Activated B cell treated with CpG ODN at 0.5 μM for 24 hours (primary cell): ENCODE results near the gene CPA2. TPM values are rescaled to one million over a fixed set of nuclear protein-coding genes. Genes with fewer than 3 reads are reported as not detected.

Experiments
- ATAC-seq: fragments of 200-7000 bp; cut with Tn5 transposase; one replicate; pipeline ENCODE4 v1.10.0; 2021; ENCODE audit warnings: low read depth, mild to moderate bottlenecking, moderate library complexity
- CTCF ChIA-PET: fragments of 350-600 bp; sonication (Branson Sonifier 250); formaldehyde crosslinking; loops from one replicate; lab custom pipeline; 2021; ENCODE audit warnings: antibody characterized with exemption; lab: Charles Lee
- POLR2A ChIA-PET: fragments of 350-600 bp; sonication (Branson Sonifier 250); formaldehyde crosslinking; loops from one replicate; lab custom pipeline; 2021; ENCODE audit warnings: antibody characterized with exemption; lab: Charles Lee
- DNase-seq: peaks from one replicate; pipeline ENCODE4 v3.0.0; 2022
- H3K27ac Mint-ChIP-seq: one replicate; pipeline ENCODE4 v1.8.0; 2020; ENCODE audit warnings: mixed read lengths
- H3K27me3 Mint-ChIP-seq: one replicate; pipeline ENCODE4 v1.8.0; 2021; ENCODE audit warnings: mixed read lengths
- H3K36me3 Mint-ChIP-seq: one replicate; pipeline ENCODE4 v1.8.0; 2021; ENCODE audit warnings: low read depth, mixed read lengths
- H3K4me1 Mint-ChIP-seq: one replicate; pipeline ENCODE4 v1.8.0; 2021; ENCODE audit warnings: mixed read lengths
- H3K4me3 Mint-ChIP-seq: one replicate; pipeline ENCODE4 v1.8.0; 2020; ENCODE audit warnings: mild to moderate bottlenecking, mixed read lengths
- H3K9me3 Mint-ChIP-seq: one replicate; pipeline ENCODE4 v1.8.0; 2020; ENCODE audit warnings: mixed read lengths
- intact Hi-C: fragments of 100-400 bp; cut with micrococcal nuclease; formaldehyde crosslinking; loops from one replicate; pipeline ENCODE4 v1.15.1; 2024
- total RNA-seq: library from RNA; stranded (reverse); gene quantifications from 2 replicates; pipeline ENCODE4 v1.2.3, GENCODE V29; 2022
- TF ChIP-seq, protein P1 (sequence below): fragments of 200-600 bp; IDR thresholded peaks from one replicate; pipeline ENCODE4 v1.8.0; 2022; ENCODE audit warnings: antibody characterized with exemption, mild to moderate bottlenecking

The CPA2 gene
- total RNA-seq, 1 donor from 2014 or later: not detected

DNA sequence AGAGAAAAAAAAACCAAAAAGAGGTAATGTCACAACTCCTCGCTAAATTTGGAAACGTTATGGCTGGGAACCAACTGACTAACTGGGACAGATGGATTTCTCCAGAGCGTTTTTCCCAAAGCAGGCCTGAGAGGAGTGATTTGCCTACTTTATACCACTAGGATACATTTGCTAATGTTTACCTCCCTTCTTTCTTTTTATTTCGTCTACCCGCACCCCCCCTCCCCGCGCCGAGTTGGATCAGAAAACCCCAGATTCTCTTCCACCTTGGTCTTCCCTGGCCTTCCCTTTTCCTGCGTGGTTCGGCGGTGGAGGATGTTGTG, 7.2 kb downstream of the CPA2 start:
- H3K4me1 Mint-ChIP-seq: peaks cover 2% of the 10 kb centered on the region

DNA sequence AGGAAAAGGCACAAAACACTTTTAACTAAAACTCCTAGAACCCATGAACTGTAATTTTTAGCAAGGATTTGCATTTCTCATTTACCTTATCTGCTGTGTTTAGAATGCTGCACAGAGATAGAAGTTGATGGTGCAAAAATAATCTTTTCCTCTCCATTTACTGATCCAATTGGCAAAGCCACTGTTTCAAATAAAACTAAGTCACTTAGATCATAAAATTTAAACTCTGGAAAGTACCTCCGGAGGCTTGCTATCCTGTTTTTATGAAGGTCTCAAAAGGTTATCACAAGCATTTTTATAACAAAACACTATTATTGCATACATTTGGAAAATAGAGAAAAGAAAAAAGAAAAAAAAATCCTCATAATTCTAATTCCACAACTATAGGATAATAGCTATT, 7.6 kb downstream of the CPA2 start:
- ChIA-PET CTCF (no interaction called here), POLR2A (no interaction called here)
- ATAC-seq (no peak), DNase-seq (no peak)
- H3K4me3 Mint-ChIP-seq: no peak overlapping the region
- no peak overlapping the region for H3K27ac Mint-ChIP-seq
- TF ChIP-seq, protein P1, sequence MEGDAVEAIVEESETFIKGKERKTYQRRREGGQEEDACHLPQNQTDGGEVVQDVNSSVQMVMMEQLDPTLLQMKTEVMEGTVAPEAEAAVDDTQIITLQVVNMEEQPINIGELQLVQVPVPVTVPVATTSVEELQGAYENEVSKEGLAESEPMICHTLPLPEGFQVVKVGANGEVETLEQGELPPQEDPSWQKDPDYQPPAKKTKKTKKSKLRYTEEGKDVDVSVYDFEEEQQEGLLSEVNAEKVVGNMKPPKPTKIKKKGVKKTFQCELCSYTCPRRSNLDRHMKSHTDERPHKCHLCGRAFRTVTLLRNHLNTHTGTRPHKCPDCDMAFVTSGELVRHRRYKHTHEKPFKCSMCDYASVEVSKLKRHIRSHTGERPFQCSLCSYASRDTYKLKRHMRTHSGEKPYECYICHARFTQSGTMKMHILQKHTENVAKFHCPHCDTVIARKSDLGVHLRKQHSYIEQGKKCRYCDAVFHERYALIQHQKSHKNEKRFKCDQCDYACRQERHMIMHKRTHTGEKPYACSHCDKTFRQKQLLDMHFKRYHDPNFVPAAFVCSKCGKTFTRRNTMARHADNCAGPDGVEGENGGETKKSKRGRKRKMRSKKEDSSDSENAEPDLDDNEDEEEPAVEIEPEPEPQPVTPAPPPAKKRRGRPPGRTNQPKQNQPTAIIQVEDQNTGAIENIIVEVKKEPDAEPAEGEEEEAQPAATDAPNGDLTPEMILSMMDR: no peak
- intact Hi-C loops: no loop called here
- no peaks in the 10 kb centered on the region for H3K9me3 Mint-ChIP-seq
- H3K36me3 Mint-ChIP-seq: no peaks in the 10 kb centered on the region
- H3K27me3 Mint-ChIP-seq: peaks cover 27% of the 10 kb centered on the region
- peaks cover 2% of the 10 kb centered on the region for H3K4me1 Mint-ChIP-seq

More for the DNA sequence above, 7.2 kb downstream of the CPA2 start:
- H3K9me3 Mint-ChIP-seq: no peaks in the 10 kb centered on the region
- H3K4me3 Mint-ChIP-seq: no peak overlapping the region
- TF ChIP-seq, protein P1: no peak
- no peak for DNase-seq
- H3K36me3 Mint-ChIP-seq: no peaks in the 10 kb centered on the region
- no peak overlapping the region for H3K27ac Mint-ChIP-seq
- ChIA-PET CTCF (no interaction called here), POLR2A (no interaction called here)
- peaks cover 28% of the 10 kb centered on the region for H3K27me3 Mint-ChIP-seq
- intact Hi-C loops: no loop called here
- no peak for ATAC-seq

DNA sequence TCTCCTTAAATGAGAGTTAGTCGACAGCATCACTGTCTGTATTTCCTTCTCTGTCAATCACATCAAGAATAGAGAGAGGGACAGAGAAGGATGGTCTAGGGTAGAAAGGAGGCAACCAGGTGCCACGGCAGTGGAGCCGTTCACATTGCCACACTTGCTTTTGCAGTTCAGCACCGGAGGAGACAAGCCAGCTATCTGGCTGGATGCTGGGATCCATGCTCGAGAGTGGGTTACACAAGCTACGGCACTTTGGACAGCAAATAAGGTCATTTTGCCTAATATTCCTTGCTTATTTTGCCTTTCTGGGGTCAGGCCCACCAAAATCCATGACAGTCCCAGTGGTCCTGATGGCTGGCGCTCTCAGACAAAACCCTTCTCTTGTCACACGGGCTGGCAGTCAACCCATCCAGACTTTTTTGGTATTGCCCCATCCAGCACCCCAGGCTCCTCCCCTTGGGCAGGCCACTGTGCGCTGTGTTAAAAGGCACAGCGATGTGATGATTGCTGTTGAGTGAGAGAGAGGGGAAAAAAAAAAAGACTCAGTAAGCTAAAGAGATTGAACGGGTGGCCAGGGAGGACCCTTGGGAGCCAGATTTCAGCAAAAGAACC, 8.4 kb downstream of the CPA2 start:
- no peak overlapping the region for H3K27ac Mint-ChIP-seq
- no peak for DNase-seq
- ChIA-PET CTCF (no interaction called here), POLR2A (no interaction called here)
- H3K27me3 Mint-ChIP-seq: peaks cover 21% of the 10 kb centered on the region
- ATAC-seq: no peak
- H3K36me3 Mint-ChIP-seq: no peaks in the 10 kb centered on the region
- H3K4me1 Mint-ChIP-seq: peaks cover 2% of the 10 kb centered on the region
- TF ChIP-seq, protein P1: no peak
- intact Hi-C loops: no loop called here
- H3K4me3 Mint-ChIP-seq: no peak overlapping the region
- H3K9me3 Mint-ChIP-seq: no peaks in the 10 kb centered on the region

DNA sequence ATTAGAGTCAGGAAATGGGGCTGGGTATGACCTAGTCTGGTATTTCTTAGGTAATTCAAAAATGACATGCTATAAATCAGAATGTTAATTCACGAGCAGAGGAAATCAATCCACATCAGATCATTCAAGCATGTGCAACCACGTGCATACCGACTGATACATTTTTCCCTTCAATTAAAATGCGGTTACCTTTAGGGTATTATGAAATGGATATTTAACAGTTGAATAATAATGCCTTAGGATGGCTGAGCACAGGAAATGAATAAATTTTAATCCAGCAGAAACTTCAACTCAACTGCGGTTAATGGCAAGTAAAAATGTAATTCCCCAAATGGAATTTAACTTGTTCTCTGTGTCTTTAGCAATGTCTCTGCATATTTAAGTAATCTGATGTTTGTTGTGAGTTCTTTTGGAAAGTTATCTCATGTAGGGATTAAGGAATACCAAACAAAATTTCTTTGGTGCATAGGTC, 9.2 kb downstream of the CPA2 start:
- Mint-ChIP-seq H3K27me3 (peaks cover 21% of the 10 kb centered on the region), H3K4me1 (peaks cover 2% of the 10 kb centered on the region), H3K27ac (no peak overlapping the region), H3K9me3 (no peaks in the 10 kb centered on the region), H3K4me3 (no peak overlapping the region), H3K36me3 (no peaks in the 10 kb centered on the region)
- DNase-seq (no peak), ATAC-seq (no peak)
- ChIA-PET POLR2A (no interaction called here), CTCF (no interaction called here)
- TF ChIP-seq, protein P1: no peak
- intact Hi-C loops: no loop called here

DNA sequence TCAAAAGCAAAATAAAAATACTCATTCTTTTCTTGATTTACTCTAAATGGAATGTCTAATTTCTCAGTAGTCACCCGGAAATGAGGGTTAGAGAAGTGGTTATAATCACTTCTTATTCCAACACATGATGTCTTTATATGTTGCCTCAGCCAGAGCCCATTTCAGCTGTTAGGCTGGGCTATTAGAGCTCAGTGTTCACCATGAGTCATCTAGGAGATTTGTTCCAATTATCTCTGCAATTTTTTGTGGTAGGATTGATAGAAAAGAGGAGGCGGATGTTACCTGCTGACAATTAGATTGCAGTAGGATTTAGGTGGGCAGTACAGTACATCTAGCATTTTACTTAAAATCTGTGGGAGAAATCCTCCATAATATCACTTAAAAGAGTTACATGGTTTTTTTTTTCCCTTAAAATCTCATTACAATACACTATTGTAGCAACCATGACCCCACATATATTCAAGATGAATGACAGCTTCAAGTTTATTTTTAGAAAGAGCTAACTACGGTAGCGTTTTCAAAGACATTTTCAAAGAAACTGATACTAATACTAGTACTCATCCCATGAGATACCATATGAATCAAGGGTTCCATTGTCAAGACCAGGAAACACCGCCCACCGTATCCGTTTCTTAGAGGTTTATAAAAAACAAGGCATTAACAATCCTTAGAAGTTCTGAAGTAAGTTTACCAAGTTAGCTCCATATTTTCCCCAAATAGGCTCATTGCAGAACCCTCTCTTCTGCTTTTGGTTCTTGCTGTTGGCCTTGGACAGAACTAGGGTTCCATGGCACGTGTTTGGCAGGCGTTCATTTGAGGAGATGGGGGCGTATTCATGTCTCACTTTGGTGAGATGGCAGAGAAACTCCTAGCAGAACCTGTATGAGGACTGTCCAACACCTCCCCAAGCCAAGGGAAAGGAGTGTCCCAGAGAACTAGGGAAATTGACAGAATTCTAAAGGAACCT, 10.4 kb downstream of the CPA2 start:
- H3K27ac Mint-ChIP-seq: no peak overlapping the region
- ATAC-seq (no peak), DNase-seq (no peak)
- TF ChIP-seq, protein P1: no peak
- intact Hi-C loops: no loop called here
- no peaks in the 10 kb centered on the region for H3K36me3 Mint-ChIP-seq
- H3K9me3 Mint-ChIP-seq: no peaks in the 10 kb centered on the region
- ChIA-PET CTCF (no interaction called here), POLR2A (no interaction called here)
- peaks cover 2% of the 10 kb centered on the region for H3K4me1 Mint-ChIP-seq
- peaks cover 17% of the 10 kb centered on the region for H3K27me3 Mint-ChIP-seq
- no peak overlapping the region for H3K4me3 Mint-ChIP-seq
